Suprapubic skin (tissue), 4 donors: ENCODE measurements around the gene API5.

Experiments used
- CTCF ChIP-seq, 2 donors: fragments of 200-600 bp in 1 of 2; fragments of 450-650 bp in 1 of 2; sonication (generic) in 1 of 2; IDR thresholded peaks; one replicate each; pipeline ENCODE4 v1.5.1; 2016 to 2019; ENCODE audit warnings: antibody characterized with exemption in 2 of 2, mild to moderate bottlenecking in 1 of 2, moderate library complexity in 1 of 2
- EP300 ChIP-seq: sonication (generic); formaldehyde crosslinking; IDR thresholded peaks from one replicate; pipeline ENCODE4 v1.6.1; 2017; ENCODE audit warnings: antibody characterized with exemption
- POLR2A ChIP-seq, 2 donors: fragments of 450-650 bp; IDR thresholded peaks; one replicate each; pipeline ENCODE4 v1.6.1; 2017; ENCODE audit warnings: antibody characterized with exemption in 2 of 2, mild to moderate bottlenecking in 2 of 2, moderate library complexity in 2 of 2
- POLR2AphosphoS5 ChIP-seq, 3 donors: sonication (generic); formaldehyde crosslinking; IDR thresholded peaks; one replicate each; pipeline ENCODE4 v1.6.1; 2017; ENCODE audit warnings: antibody characterized with exemption in 3 of 3

GRCh38 chr11:43354311-43354710 is 42.5 kb downstream of the API5 start:
- TF ChIP-seq CTCF (IDR thresholded peaks at IDR 0.05), result no peak
- TF ChIP-seq POLR2AphosphoS5 (IDR thresholded peaks at IDR 0.05), result no peak
- TF ChIP-seq POLR2A (IDR thresholded peaks at IDR 0.05), result no peak
- no peak for TF ChIP-seq EP300
